ENCODE measurements around the gene EEF1A2. TPM values are rescaled to one million over a fixed set of nuclear protein-coding genes. Genes with fewer than 3 reads are reported as not detected.

Gene EEF1A2
- total and polyA plus RNA-seq, 2 donors (not counting 3 experiments of a cell fraction or from before 2014, with no cell fraction given) = 2.7 to 3.4 TPM

GRCh38 chr20:63513207-63513606 lies 14.3 kb upstream of the EEF1A2 start:
- no peak overlapping the region for H2AFZ ChIP-seq (ENCODE audit: low read depth, low read length)
- H3K79me2 ChIP-seq (ENCODE audit: control insufficient read depth, insufficient read depth, low read length) = no peaks in the 10 kb centered on the region
- ChIA-PET POLR2A (no interaction called here), CTCF (no interaction called here)
- intact Hi-C loops (cut with micrococcal nuclease) (loop anchor here (10.0 kb wide), 1 partner anchor 78 kb away; no protein-coding TSS in a partner anchor), dilution Hi-C loops (cut with MboI; ENCODE audit: extremely low pct_ligation_motif_present, low sequenced_read_pairs) (no loop called here)
- no TSS peak for BruUV-seq (replicated peaks)
- no peak for TF ChIP-seq JUN (IDR thresholded peaks at IDR 0.05; ENCODE audit: borderline replicate concordance, insufficient read depth, insufficient read length, low read depth)
- TF ChIP-seq POLR2AphosphoS5 (IDR thresholded peaks at IDR 0.05; ENCODE audit: insufficient read depth, low read depth, low read length) = no peak
- no peak for TF ChIP-seq FOS (IDR thresholded peaks at IDR 0.05; ENCODE audit: borderline replicate concordance, insufficient read depth, low read length)
- TF ChIP-seq POLR2A (IDR thresholded peaks at IDR 0.05; ENCODE audit: low read depth, low read length) = no peak
- no peak for TF ChIP-seq EZH2 (IDR thresholded peaks at IDR 0.05; ENCODE audit: borderline replicate concordance, low read depth, low read length, severe bottlenecking)
- no peak for TF ChIP-seq MAX (IDR thresholded peaks at IDR 0.05; ENCODE audit: insufficient read depth, insufficient read length)
- no peak for TF ChIP-seq GATA2 (IDR thresholded peaks at IDR 0.05; ENCODE audit: insufficient read depth, insufficient read length, low read depth, low read length)
- no peak for TF ChIP-seq CTCF (IDR thresholded peaks at IDR 0.05; ENCODE audit: extremely low read depth in 1 of 2, insufficient read depth in 1 of 2, low read depth in 1 of 2, low read length in 2 of 2)
- TF ChIP-seq MYC (IDR thresholded peaks at IDR 0.05; ENCODE audit: low read depth, low read length) = no peak
- no peaks in the 10 kb centered on the region for H3K9me3 ChIP-seq (replicated peaks; ENCODE audit: control insufficient read depth, insufficient read depth, low read length)
- no peaks in the 10 kb centered on the region for H3K36me3 ChIP-seq (ENCODE audit: control insufficient read depth in 2 of 2, extremely low read depth in 1 of 2, insufficient read depth in 2 of 2, low read length in 2 of 2)
- no peak overlapping the region for H3K9ac ChIP-seq (replicated peaks; ENCODE audit: extremely low read depth, insufficient read depth, low read length)
- FAIRE-seq = no peak
- DNase-seq (ENCODE audit: low read depth, low spot score) = no peak
- no peak overlapping the region for H3K4me2 ChIP-seq (ENCODE audit: insufficient read depth, low read length)
- H3K27me3 ChIP-seq (ENCODE audit: control insufficient read depth in 2 of 2, insufficient read depth in 2 of 2, low read length in 2 of 2) = peaks cover 0 to 2% of the 10 kb centered on the region in 2 experiments
- H3K4me3 ChIP-seq (replicated peaks in 1 of 3; ENCODE audit: insufficient read depth in 1 of 3, low read depth in 1 of 3, low read length in 3 of 3) = no peak overlapping the region
- H3K27ac ChIP-seq (ENCODE audit: insufficient read depth, low read depth, low read length) = no peak overlapping the region
- H4K20me1 ChIP-seq (replicated peaks; ENCODE audit: control insufficient read depth, extremely low read depth, insufficient read depth, low read length) = no peaks in the 10 kb centered on the region
- H3K4me1 ChIP-seq (ENCODE audit: control insufficient read depth, extremely low read depth, insufficient read depth, low read length) = no peaks in the 10 kb centered on the region
- no peaks in the 10 kb centered on the region for H3K9me1 ChIP-seq (replicated peaks; ENCODE audit: control insufficient read depth, extremely low read depth, insufficient read depth, low read length)

Measured in endothelial cell of umbilical vein (primary cell).